GM20000 (cell line): ENCODE results near the gene ZDHHC7.
A peak's percentile ranks its signal among the peaks of the same experiment; 100 is the strongest.

ENCODE experiments used
- DNase-seq: peaks from one replicate; pipeline ENCODE4 v3.0.0; 2012; ENCODE audit warnings: low spot score
- CTCF ChIP-seq: IDR thresholded peaks from 2 replicates; pipeline ENCODE4 v1.5.1; 2012; ENCODE audit warnings: mild to moderate bottlenecking, control low read depth; ENCODE audit errors: extremely low read depth, missing control alignments

Gene ZDHHC7, protein sequence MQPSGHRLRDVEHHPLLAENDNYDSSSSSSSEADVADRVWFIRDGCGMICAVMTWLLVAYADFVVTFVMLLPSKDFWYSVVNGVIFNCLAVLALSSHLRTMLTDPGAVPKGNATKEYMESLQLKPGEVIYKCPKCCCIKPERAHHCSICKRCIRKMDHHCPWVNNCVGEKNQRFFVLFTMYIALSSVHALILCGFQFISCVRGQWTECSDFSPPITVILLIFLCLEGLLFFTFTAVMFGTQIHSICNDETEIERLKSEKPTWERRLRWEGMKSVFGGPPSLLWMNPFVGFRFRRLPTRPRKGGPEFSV

DNA sequence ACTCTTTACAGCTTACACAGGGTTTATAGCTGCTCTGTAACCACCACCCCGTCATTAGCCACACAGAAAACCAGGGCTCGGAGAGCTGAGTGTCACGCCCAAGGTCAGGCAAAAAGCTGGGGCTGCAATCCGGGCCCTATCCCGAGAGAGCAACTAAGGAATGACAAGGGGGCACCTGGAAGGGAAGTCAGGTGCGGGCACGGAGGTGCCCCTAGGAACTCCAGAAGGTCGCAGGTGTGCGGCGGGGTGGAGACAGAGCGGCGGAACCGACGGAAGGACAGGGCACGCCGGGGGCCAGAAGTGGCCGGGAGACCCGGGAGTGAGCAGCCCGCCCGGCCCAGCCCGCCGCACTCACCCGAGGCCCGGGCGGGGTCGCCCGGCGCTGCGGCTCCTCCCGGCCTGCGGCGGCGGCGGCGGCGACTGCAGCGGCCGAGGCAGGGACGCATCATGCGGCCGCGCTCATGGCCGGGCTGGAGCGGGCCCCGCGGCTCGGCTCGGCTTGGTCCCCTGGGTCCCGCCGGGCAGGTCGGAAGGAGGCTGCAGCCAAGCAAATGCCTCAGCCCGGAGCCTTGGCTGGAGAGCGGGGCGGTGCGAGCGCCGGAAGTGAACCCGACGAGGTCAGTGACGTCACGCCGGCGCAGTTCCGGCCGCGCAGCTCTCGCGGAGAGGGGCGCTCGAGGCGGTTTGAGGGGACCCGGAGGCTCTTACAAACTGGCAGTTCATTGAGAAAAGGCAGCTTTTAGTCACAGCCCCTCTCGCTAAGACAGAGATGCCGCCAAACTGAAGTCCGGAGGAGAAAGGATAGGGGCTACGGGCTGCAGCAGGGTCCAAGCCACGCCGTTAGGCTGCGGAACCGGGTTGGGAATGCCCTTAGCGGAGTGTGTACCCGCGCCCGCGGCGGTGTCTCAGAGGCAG, at the start of gene ZDHHC7:
ZDHHC7 (minus strand) TSS at position 605 of the 915 bp plus-strand sequence. CDS start 20,917 bp downstream, outside the sequence.
- peak; percentile 97 for DNase-seq
- TF ChIP-seq CTCF, result no peak

GRCh38 chr16:85058909-85059308, 47.6 kb upstream of the ZDHHC7 start:
- no peak for DNase-seq
- TF ChIP-seq CTCF, result no peak

GRCh38 chr16:85057948-85058347, 46.6 kb upstream of the ZDHHC7 start:
- no peak for DNase-seq
- TF ChIP-seq CTCF, result no peak

GRCh38 chr16:85057212-85057889, 46.0 kb upstream of the ZDHHC7 start:
- no peak for DNase-seq
- peak; percentile 2 for TF ChIP-seq CTCF

- no peak for TF ChIP-seq CTCF
- no peak for DNase-seq
These were observed 44.9 kb upstream of the ZDHHC7 start for GRCh38 chr16:85056211-85056748.

GRCh38 chr16:85055493-85056210, 44.3 kb upstream of the ZDHHC7 start:
- no peak for TF ChIP-seq CTCF
- DNase-seq, result peak; percentile 67
